Glutamatergic neuron (in vitro differentiated cells): ENCODE measurements around the gene CHN2. TPM values are rescaled to one million over a fixed set of nuclear protein-coding genes. Genes with fewer than 3 reads are reported as not detected.

Source experiments
- DNase-seq: peaks from one replicate; pipeline ENCODE4 v3.0.0; 2022
- H3K27ac Mint-ChIP-seq: one replicate; pipeline ENCODE4 v1.8.0; 2020; ENCODE audit warnings: mild to moderate bottlenecking, mixed read lengths, inconsistent platforms; ENCODE audit not compliant: unreplicated experiment
- H3K27me3 Mint-ChIP-seq: one replicate; pipeline ENCODE4 v1.8.0; 2020; ENCODE audit warnings: mild to moderate bottlenecking, moderate library complexity, mixed read lengths, inconsistent platforms; ENCODE audit not compliant: unreplicated experiment
- H3K36me3 Mint-ChIP-seq: one replicate; pipeline ENCODE4 v1.8.0; 2020; ENCODE audit warnings: mild to moderate bottlenecking, mixed read lengths, inconsistent platforms; ENCODE audit not compliant: unreplicated experiment
- H3K4me1 Mint-ChIP-seq: one replicate; pipeline ENCODE4 v1.8.0; 2020; ENCODE audit warnings: mild to moderate bottlenecking, low read depth, mixed read lengths, inconsistent platforms; ENCODE audit not compliant: unreplicated experiment
- H3K4me3 Mint-ChIP-seq: one replicate; pipeline ENCODE4 v1.8.0; 2020; ENCODE audit warnings: mild to moderate bottlenecking, mixed read lengths, inconsistent platforms; ENCODE audit not compliant: unreplicated experiment
- H3K9me3 Mint-ChIP-seq: one replicate; pipeline ENCODE4 v1.8.0; 2020; ENCODE audit warnings: mild to moderate bottlenecking, moderate library complexity, mixed read lengths, inconsistent platforms; ENCODE audit not compliant: unreplicated experiment
- CTCF ChIP-seq: fragments of 200-600 bp; sonication (generic); IDR thresholded peaks from one replicate; pipeline ENCODE4 v1.5.0; 2021; ENCODE audit not compliant: partially characterized antibody, unreplicated experiment
- total RNA-seq: library from RNA; stranded (reverse); fragmentation: NEBNext Ultra II Directional; extraction: Animal tissue kit (Norgen Biotek cat#: 25700); gene quantifications from one replicate; pipeline ENCODE4 v1.2.1, GENCODE V29; 2021; ENCODE audit not compliant: unreplicated experiment

Gene CHN2
- total RNA-seq, 1 donor from 2014 or later = 63.2 TPM

GRCh38 chr7:29479301-29480200, 285.0 kb downstream of the CHN2 start:
- Mint-ChIP-seq H3K4me1 (peaks cover 46% of the 10 kb centered on the region), H3K36me3 (no peaks in the 10 kb centered on the region), H3K27ac (peak overlapping the region; percentile 49), H3K4me3 (peak overlapping the region; percentile 61), H3K27me3 (peaks cover 2% of the 10 kb centered on the region), H3K9me3 (peaks cover 4% of the 10 kb centered on the region)
- no peak for TF ChIP-seq CTCF
- DNase-seq = peak; percentile 52

- Mint-ChIP-seq H3K4me1 (peaks cover 54% of the 10 kb centered on the region), H3K4me3 (peak overlapping the region; percentile 23), H3K36me3 (no peaks in the 10 kb centered on the region), H3K9me3 (peaks cover 4% of the 10 kb centered on the region), H3K27ac (peak overlapping the region; percentile 49), H3K27me3 (peaks cover 2% of the 10 kb centered on the region)
- no peak for TF ChIP-seq CTCF
- no peak for DNase-seq
Measured at GRCh38 chr7:29480451-29480850, 285.9 kb downstream of the CHN2 start.

- Mint-ChIP-seq H3K27me3 (peaks cover 8% of the 10 kb centered on the region), H3K4me1 (peaks cover 60% of the 10 kb centered on the region), H3K4me3 (no peak overlapping the region), H3K36me3 (no peaks in the 10 kb centered on the region), H3K27ac (peak overlapping the region; percentile 49), H3K9me3 (peaks cover 4% of the 10 kb centered on the region)
- TF ChIP-seq CTCF = no peak
- DNase-seq = no peak
Measured at GRCh38 chr7:29480934-29481651, 286.5 kb downstream of the CHN2 start.

GRCh38 chr7:29482056-29482455, 287.5 kb downstream of the CHN2 start:
- H3K4me1 Mint-ChIP-seq = peaks cover 66% of the 10 kb centered on the region
- no peaks in the 10 kb centered on the region for H3K36me3 Mint-ChIP-seq
- DNase-seq = no peak
- no peak overlapping the region for H3K27ac Mint-ChIP-seq
- H3K9me3 Mint-ChIP-seq = peaks cover 6% of the 10 kb centered on the region
- H3K4me3 Mint-ChIP-seq = peak overlapping the region; percentile 2
- no peak for TF ChIP-seq CTCF
- peaks cover 10% of the 10 kb centered on the region for H3K27me3 Mint-ChIP-seq
